HepG2 (cell line): ENCODE measurements around the gene SPECC1L. TPM values are rescaled to one million over a fixed set of nuclear protein-coding genes. Genes with fewer than 3 reads are reported as not detected.

Experiments
- ATAC-seq: fragments of 200-7000 bp; cut with Tn5 transposase; 3 replicates; pipeline ENCODE4 v1.9.1; 2020; ENCODE audit warnings: mild to moderate bottlenecking, moderate library complexity
- BruUV-seq: library from RNA; stranded (reverse); fragments of 400-500 nt; replicated peaks from 2 replicates; lab custom pipeline; 2021; lab: Mats Ljungman, UMichigan
- CTCF ChIA-PET: fragments of 300-600 bp; formaldehyde crosslinking; extraction: SDS; loops from one replicate; lab custom pipeline; 2021; ENCODE audit warnings: low total read pairs, inconsistent platforms, low intra/inter-chr PET ratio; lab: Yijun Ruan, JAX
- POLR2A ChIA-PET: fragments of 350-600 bp; sonication (Branson Sonifier 250); formaldehyde crosslinking; loops from one replicate; lab custom pipeline; 2020; ENCODE audit warnings: antibody characterized with exemption, inconsistent platforms; lab: Yijun Ruan, JAX
- DNase-seq: peaks from one replicate; pipeline ENCODE4 v3.0.0-alpha.2; 2015; ENCODE audit warnings: low spot score
- FAIRE-seq: peaks from 3 replicates; lab custom pipeline; 2011; peaks lifted over from hg19 to GRCh38; lab: Jason Lieb, UNC
- H2AFZ ChIP-seq: one replicate; pipeline ENCODE4 v1.6.1; 2011; ENCODE audit warnings: low read length, inconsistent platforms
- H3K27ac ChIP-seq: fragments of 300-600 bp; 3 replicates; pipeline ENCODE4 v1.8.0; 2011; ENCODE audit warnings: mixed run types, mild to moderate bottlenecking, mixed read lengths, low read length, inconsistent platforms; ENCODE audit not compliant: insufficient read depth; ENCODE audit errors: extremely low read length
- H3K27me3 ChIP-seq, 2 experiments: fragments of 200-600 bp in 1 of 2; 2 replicates in 1 of 2; 3 replicates in 1 of 2; pipeline versions ENCODE4 v1.6.0 to v1.8.0; 2011; ENCODE audit warnings: low read length in 2 of 2, mild to moderate bottlenecking in 2 of 2, moderate library complexity in 2 of 2, inconsistent platforms in 1 of 2; ENCODE audit not compliant: insufficient read depth in 2 of 2, control insufficient read depth in 1 of 2
- H3K36me3 ChIP-seq, 2 experiments: fragments of 200-600 bp in 1 of 2; replicated peaks in 1 of 2; 2 replicates in 1 of 2; 3 replicates in 1 of 2; pipeline versions ENCODE4 v1.5.1 to v1.8.0; 2011; ENCODE audit warnings: low read length in 2 of 2, inconsistent platforms in 1 of 2; ENCODE audit not compliant: insufficient read depth in 2 of 2, control insufficient read depth in 1 of 2
- H3K4me1 ChIP-seq: 2 replicates; pipeline ENCODE4 v1.5.1; 2012; ENCODE audit warnings: low read length, inconsistent platforms; ENCODE audit not compliant: insufficient read depth
- H3K4me2 ChIP-seq: 2 replicates; pipeline ENCODE4 v1.6.0; 2011; ENCODE audit warnings: low read depth, low read length, inconsistent platforms
- H3K4me3 ChIP-seq, 3 experiments: fragments of 200-600 bp in 1 of 3; sonication (generic), shearing (Covaris generic) in 1 of 3; replicated peaks in 1 of 3; 2 replicates each; pipeline ENCODE4 v1.5.1; 2011 to 2016; ENCODE audit warnings: low read length in 3 of 3, inconsistent platforms in 2 of 3, low read depth in 2 of 3, mild to moderate bottlenecking in 2 of 3, control low read depth in 1 of 3, mixed read lengths in 1 of 3; ENCODE audit not compliant: insufficient read depth in 1 of 3
- H3K79me2 ChIP-seq: one replicate; pipeline ENCODE4 v1.6.1; 2011; ENCODE audit warnings: low read length, inconsistent platforms; ENCODE audit not compliant: insufficient read depth
- H3K9ac ChIP-seq: 2 replicates; pipeline ENCODE4 v1.6.0; 2011; ENCODE audit warnings: mild to moderate bottlenecking, low read depth, low read length, inconsistent platforms; ENCODE audit not compliant: insufficient read depth
- H3K9me3 ChIP-seq: 2 replicates; pipeline ENCODE4 v1.5.1; 2012; ENCODE audit warnings: mild to moderate bottlenecking, low read length
- H4K20me1 ChIP-seq: 2 replicates; pipeline ENCODE4 v1.6.0; 2011; ENCODE audit warnings: inconsistent platforms, mild to moderate bottlenecking, low read length, moderate library complexity; ENCODE audit not compliant: insufficient read depth
- ARID2 ChIP-seq: sonication (generic); formaldehyde crosslinking; IDR thresholded peaks from 2 replicates; pipeline ENCODE4 v1.8.1; 2022; ENCODE audit warnings: mild to moderate bottlenecking, missing genetic modification reagents, borderline replicate concordance
- CC2D1A ChIP-seq: sonication (generic); formaldehyde crosslinking; IDR thresholded peaks from 2 replicates; pipeline ENCODE4 v1.8.1; 2023; ENCODE audit warnings: mild to moderate bottlenecking, missing genetic modification reagents
- CENPX ChIP-seq: sonication (generic); formaldehyde crosslinking; IDR thresholded peaks from 2 replicates; pipeline ENCODE4 v1.9.0; 2021; ENCODE audit warnings: mild to moderate bottlenecking, missing genetic modification reagents, moderate library complexity
- FIP1L1 ChIP-seq: fragments of 200-400 bp; formaldehyde crosslinking; IDR thresholded peaks from 2 replicates; pipeline ENCODE4 v1.6.1; 2018; ENCODE audit warnings: low read depth, mild to moderate bottlenecking, low read length, moderate library complexity, borderline replicate concordance; ENCODE audit not compliant: insufficient read depth
- HNF4A ChIP-seq: sonication (generic); formaldehyde crosslinking; IDR thresholded peaks from 2 replicates; pipeline ENCODE4 v1.4.0; 2020; ENCODE audit warnings: missing genetic modification reagents
- JUN ChIP-seq: sonication (generic); formaldehyde crosslinking; IDR thresholded peaks from 2 replicates; pipeline ENCODE4 v1.4.0; 2020; ENCODE audit warnings: mild to moderate bottlenecking, missing genetic modification reagents
- KLF13 ChIP-seq: sonication (generic); formaldehyde crosslinking; IDR thresholded peaks from 2 replicates; pipeline ENCODE4 v1.4.0; 2020; ENCODE audit warnings: mild to moderate bottlenecking, missing genetic modification reagents
- NFATC3 ChIP-seq: sonication (generic); formaldehyde crosslinking; IDR thresholded peaks from 2 replicates; pipeline ENCODE4 v1.5.1; 2020; ENCODE audit warnings: mild to moderate bottlenecking, missing genetic modification reagents
- ONECUT2 ChIP-seq: sonication (generic); formaldehyde crosslinking; IDR thresholded peaks from 2 replicates; pipeline ENCODE4 v1.4.0; 2020; ENCODE audit warnings: missing genetic modification reagents
- POGZ ChIP-seq: sonication (generic); formaldehyde crosslinking; IDR thresholded peaks from 2 replicates; pipeline ENCODE4 v1.4.0; 2020; ENCODE audit warnings: mild to moderate bottlenecking, missing genetic modification reagents
- SMARCE1 ChIP-seq: fragments of 450-650 bp; IDR thresholded peaks from 2 replicates; pipeline ENCODE4 v1.6.1; 2017; ENCODE audit warnings: borderline replicate concordance
- TEAD3 ChIP-seq: optimal IDR thresholded peaks from 2 replicates; pipeline ENCODE3; 2016; ENCODE audit warnings: borderline replicate concordance
- WIZ ChIP-seq: sonication (generic); formaldehyde crosslinking; IDR thresholded peaks from 2 replicates; pipeline ENCODE4 v1.5.1; 2020; ENCODE audit warnings: mild to moderate bottlenecking, missing genetic modification reagents
- ZNF12 ChIP-seq: sonication (generic); formaldehyde crosslinking; IDR thresholded peaks from 2 replicates; pipeline ENCODE4 v1.5.0; 2020; ENCODE audit warnings: missing genetic modification reagents
- ZNF333 ChIP-seq: sonication (generic); formaldehyde crosslinking; IDR thresholded peaks from 2 replicates; pipeline ENCODE4 v1.4.0; 2020; ENCODE audit warnings: mild to moderate bottlenecking, missing genetic modification reagents, borderline replicate concordance
- ZNF557 ChIP-seq: sonication (generic); formaldehyde crosslinking; IDR thresholded peaks from 2 replicates; pipeline ENCODE4 v1.4.0; 2020; ENCODE audit warnings: missing genetic modification reagents
- ZNF672 ChIP-seq: sonication (generic); formaldehyde crosslinking; IDR thresholded peaks from 2 replicates; pipeline ENCODE4 v1.8.1; 2022; ENCODE audit warnings: missing genetic modification reagents
- WGBS: methylation state at CpG from one replicate; pipeline ENCODE4 v1.1.6; 2017; ENCODE audit warnings: low lambda C conversion rate; 5-methylcytosine and 5-hydroxymethylcytosine counted together
- in situ Hi-C: cut with HindIII; loops from 2 replicates; pipeline ENCODE4 v1.10.0; 2017; ENCODE audit warnings: low pct_unique_long_range_greater_than_20kb; ENCODE audit not compliant: extremely low pct_ligation_motif_present
- intact Hi-C: fragments of 100-400 bp; cut with micrococcal nuclease; formaldehyde crosslinking; loops from one replicate; pipeline ENCODE4 v1.10.0; 2022; ENCODE audit not compliant: unreplicated experiment
- polyA plus RNA-seq, 8 experiments: library from polyadenylated mRNA; depleted of rRNA in 3 of 8; stranded (reverse) in 7 of 8; unstranded in 1 of 8; fragments of >200 nt; fragmentation: Illumina TruSeq in 4 of 8; extraction: Trizol in 4 of 8; gene quantifications; 2 replicates each; pipeline versions ENCODE4 v1.2.1 to v1.2.3, GENCODE V29; 2011 to 2016; ENCODE audit warnings: low read depth in 4 of 8, missing spikeins in 1 of 8, mixed read lengths in 1 of 8; ENCODE audit not compliant: insufficient read depth in 1 of 8
- total RNA-seq, 5 experiments: library from RNA; depleted of rRNA; stranded (reverse); fragments of >200 nt; fragmentation: Illumina TruSeq; extraction: Trizol; gene quantifications; 2 replicates each; pipeline ENCODE4 v1.2.3, GENCODE V29; 2016; ENCODE audit warnings: low read depth in 1 of 5
- TF ChIP-seq, protein P1 (sequence below): sonication (generic); formaldehyde crosslinking; IDR thresholded peaks from 2 replicates; pipeline ENCODE4 v1.5.1; 2020; ENCODE audit warnings: mild to moderate bottlenecking, missing genetic modification reagents, borderline replicate concordance
- TF ChIP-seq, protein P2 (sequence below): fragments of 450-650 bp; IDR thresholded peaks from 2 replicates; pipeline ENCODE4 v1.6.1; 2017
- TF ChIP-seq, protein P3 (sequence below): sonication (generic); formaldehyde crosslinking; IDR thresholded peaks from 2 replicates; pipeline ENCODE4 v1.4.0; 2020; ENCODE audit warnings: missing genetic modification reagents, low read depth, mild to moderate bottlenecking, borderline replicate concordance

SPECC1L gene
- total and polyA plus RNA-seq, 2 of the 13 experiments (the other 11 are each of a cell fraction or from before 2014, with no cell fraction given), result 14.1 to 30.3 TPM

DNA sequence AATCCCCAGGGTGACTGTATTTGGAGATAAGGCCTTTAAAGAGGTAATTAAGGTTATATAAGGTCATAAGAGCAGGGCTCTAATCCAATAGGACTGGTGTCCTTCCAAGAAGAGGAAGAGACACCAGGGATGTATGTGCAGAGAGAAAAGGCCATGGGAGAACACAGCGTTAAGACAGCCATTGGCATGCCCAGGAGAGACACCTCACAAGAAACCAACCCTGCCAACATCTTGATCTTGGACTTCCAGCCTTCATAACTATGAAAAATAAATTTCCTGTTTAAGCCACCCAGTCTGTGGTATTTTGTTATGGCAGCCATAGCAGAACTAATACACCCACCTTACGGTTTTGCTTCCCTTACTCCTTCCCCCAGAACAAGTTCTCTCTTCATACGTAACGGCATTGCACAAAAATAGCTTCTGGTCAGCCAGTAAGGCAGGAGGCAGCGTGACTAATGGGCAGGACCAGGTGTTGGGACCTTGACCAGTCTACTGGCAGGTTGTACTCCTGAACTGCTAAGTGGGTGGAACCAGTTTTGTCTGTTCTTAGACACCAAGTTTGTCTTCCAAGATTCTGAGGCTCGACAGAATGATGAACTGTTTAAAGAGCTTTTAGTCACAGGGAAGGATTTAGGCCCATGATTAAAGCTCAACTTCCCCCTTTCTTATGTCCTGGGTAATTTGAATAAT, 192.6 kb downstream of the SPECC1L start:
- no peaks in the 10 kb centered on the region for H3K27me3 ChIP-seq
- H3K9me3 ChIP-seq, result no peaks in the 10 kb centered on the region
- FAIRE-seq (no peak), ATAC-seq (peak; percentile 61), DNase-seq (peak; percentile 20)
- H4K20me1 ChIP-seq, result no peaks in the 10 kb centered on the region
- no peaks in the 10 kb centered on the region for H3K36me3 ChIP-seq
- H3K4me3 ChIP-seq, result no peak overlapping the region
- H3K9ac ChIP-seq, result no peak overlapping the region
- H2AFZ ChIP-seq, result no peak overlapping the region
- ChIA-PET POLR2A (interaction anchor here (1.0 kb wide), 1 partner anchor 37 kb away, joined by 6 read pairs; no protein-coding TSS in a partner anchor), CTCF (no interaction called here)
- peaks cover 43% of the 10 kb centered on the region for H3K4me1 ChIP-seq
- no TSS peak for BruUV-seq
- H3K4me2 ChIP-seq, result peak overlapping the region; percentile 34
- intact Hi-C loops (no loop called here), in situ Hi-C loops (no loop called here)
- H3K27ac ChIP-seq, result no peak overlapping the region
- H3K79me2 ChIP-seq, result no peaks in the 10 kb centered on the region
- 22% methylated on average over 6 of the region's 6 CpGs for WGBS
- TF ChIP-seq ZNF333 (no peak), CENPX (CRISPR knock-in tag) (no peak), POGZ (CRISPR knock-in tag) (no peak), ZNF557 (CRISPR knock-in tag) (no peak), WIZ (CRISPR knock-in tag) (no peak), NFATC3 (CRISPR knock-in tag) (no peak), ONECUT2 (no peak), JUN (no peak), FIP1L1 (no peak), SMARCE1 (no peak), KLF13 (no peak), ARID2 (CRISPR knock-in tag) (no peak), ZNF12 (CRISPR knock-in tag) (peak; percentile 57; the same call in 1 of the 2 replicates), CC2D1A (CRISPR knock-in tag) (no peak), ZNF672 (CRISPR knock-in tag) (no peak), HNF4A (CRISPR knock-in tag) (0 out of 2 replicates have a peak, but pooled peaks have one; percentile 25), TEAD3 (CRISPR knock-in tag) (peak; percentile 12)
- TF ChIP-seq, protein P1, sequence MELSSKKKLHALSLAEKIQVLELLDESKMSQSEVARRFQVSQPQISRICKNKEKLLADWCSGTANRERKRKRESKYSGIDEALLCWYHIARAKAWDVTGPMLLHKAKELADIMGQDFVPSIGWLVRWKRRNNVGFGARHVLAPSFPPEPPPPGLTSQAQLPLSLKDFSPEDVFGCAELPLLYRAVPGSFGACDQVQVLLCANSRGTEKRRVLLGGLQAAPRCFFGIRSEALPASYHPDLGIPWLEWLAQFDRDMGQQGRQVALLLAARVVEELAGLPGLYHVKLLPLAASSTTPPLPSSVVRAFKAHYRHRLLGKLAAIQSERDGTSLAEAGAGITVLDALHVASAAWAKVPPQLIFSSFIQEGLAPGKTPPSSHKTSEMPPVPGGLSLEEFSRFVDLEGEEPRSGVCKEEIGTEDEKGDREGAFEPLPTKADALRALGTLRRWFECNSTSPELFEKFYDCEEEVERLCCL (CRISPR knock-in tag), result no peak
- TF ChIP-seq, protein P2, sequence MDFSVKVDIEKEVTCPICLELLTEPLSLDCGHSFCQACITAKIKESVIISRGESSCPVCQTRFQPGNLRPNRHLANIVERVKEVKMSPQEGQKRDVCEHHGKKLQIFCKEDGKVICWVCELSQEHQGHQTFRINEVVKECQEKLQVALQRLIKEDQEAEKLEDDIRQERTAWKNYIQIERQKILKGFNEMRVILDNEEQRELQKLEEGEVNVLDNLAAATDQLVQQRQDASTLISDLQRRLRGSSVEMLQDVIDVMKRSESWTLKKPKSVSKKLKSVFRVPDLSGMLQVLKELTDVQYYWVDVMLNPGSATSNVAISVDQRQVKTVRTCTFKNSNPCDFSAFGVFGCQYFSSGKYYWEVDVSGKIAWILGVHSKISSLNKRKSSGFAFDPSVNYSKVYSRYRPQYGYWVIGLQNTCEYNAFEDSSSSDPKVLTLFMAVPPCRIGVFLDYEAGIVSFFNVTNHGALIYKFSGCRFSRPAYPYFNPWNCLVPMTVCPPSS, result no peak
- TF ChIP-seq, protein P3, sequence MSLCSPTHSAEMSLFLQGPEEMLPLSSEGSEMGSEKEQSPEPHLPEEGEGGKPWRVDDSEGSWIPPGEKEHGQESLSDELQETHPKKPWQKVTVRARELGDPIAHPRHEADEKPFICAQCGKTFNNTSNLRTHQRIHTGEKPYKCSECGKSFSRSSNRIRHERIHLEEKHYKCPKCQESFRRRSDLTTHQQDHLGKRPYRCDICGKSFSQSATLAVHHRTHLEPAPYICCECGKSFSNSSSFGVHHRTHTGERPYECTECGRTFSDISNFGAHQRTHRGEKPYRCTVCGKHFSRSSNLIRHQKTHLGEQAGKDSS (CRISPR knock-in tag), result no peak
